NCI-H2107 treated with DMSO at 0.1 percent for 48 hours (cell line): ENCODE data around the gene KLHL35.

Source experiments
- DNase-seq: peaks from one replicate; lab custom pipeline; 2025; ENCODE audit not compliant: unreplicated experiment; lab: John Stamatoyannopoulos, UW

KLHL35 gene

GRCh38 chr11:75469785-75470405 is 36.9 kb upstream of the KLHL35 start:
- no peak for DNase-seq

GRCh38 chr11:75468534-75469340 is 35.7 kb upstream of the KLHL35 start:
- no peak for DNase-seq

GRCh38 chr11:75467881-75468280 is 34.9 kb upstream of the KLHL35 start:
- no peak for DNase-seq

GRCh38 chr11:75467311-75467710 is 34.3 kb upstream of the KLHL35 start:
- DNase-seq, result no peak

- DNase-seq, result no peak
Observed at GRCh38 chr11:75465701-75466531, 32.9 kb upstream of the KLHL35 start.

- DNase-seq, result no peak
Observed at GRCh38 chr11:75463106-75463774, 30.2 kb upstream of the KLHL35 start.

GRCh38 chr11:75462117-75462653 is 29.2 kb upstream of the KLHL35 start:
- no peak for DNase-seq

- DNase-seq, result no peak
Observed at GRCh38 chr11:75461151-75461550, 28.1 kb upstream of the KLHL35 start.

- no peak for DNase-seq
Observed at GRCh38 chr11:75456596-75457183, 23.7 kb upstream of the KLHL35 start.

GRCh38 chr11:75454987-75455386 is 22.0 kb upstream of the KLHL35 start:
- DNase-seq, result no peak

- no peak for DNase-seq
Observed at GRCh38 chr11:75453916-75454655, 21.1 kb upstream of the KLHL35 start.

GRCh38 chr11:75450826-75451821 is 18.1 kb upstream of the KLHL35 start:
- no peak for DNase-seq

GRCh38 chr11:75450236-75450635 is 17.2 kb upstream of the KLHL35 start:
- DNase-seq, result no peak

- DNase-seq, result no peak
Observed at GRCh38 chr11:75449776-75450175, 16.8 kb upstream of the KLHL35 start.

- no peak for DNase-seq
Observed at GRCh38 chr11:75449271-75449670, 16.3 kb upstream of the KLHL35 start.

GRCh38 chr11:75447415-75447814 is 14.4 kb upstream of the KLHL35 start:
- no peak for DNase-seq

GRCh38 chr11:75445315-75445953 is 12.4 kb upstream of the KLHL35 start:
- DNase-seq, result peak; percentile 14

- no peak for DNase-seq
Observed at GRCh38 chr11:75443043-75443442, 10.0 kb upstream of the KLHL35 start.
